CD14-positive monocyte (primary cell): ENCODE data around the gene GRID1. TPM values are rescaled to one million over a fixed set of nuclear protein-coding genes. Genes with fewer than 3 reads are reported as not detected.

Experiments used
- DNase-seq, 3 donors: peaks; one replicate each; pipeline ENCODE4 v3.0.0-alpha.2; 2011 to 2022
- H2AFZ ChIP-seq: 2 replicates; pipeline ENCODE4 v1.6.0; 2012; ENCODE audit warnings: mild to moderate bottlenecking, low read depth, low read length, inconsistent platforms; ENCODE audit not compliant: insufficient read depth, poor library complexity, severe bottlenecking
- H3K27ac ChIP-seq, 2 donors: 1 replicate in 1 of 2; 2 replicates in 1 of 2; pipeline ENCODE4 v1.5.1; 2012 to 2013; ENCODE audit warnings: low read length in 2 of 2, control low read depth in 1 of 2, inconsistent platforms in 1 of 2, low read depth in 1 of 2, mild to moderate bottlenecking in 1 of 2
- H3K27me3 ChIP-seq, 2 donors: one replicate each; pipeline versions ENCODE4 v1.6.0 to v1.6.1; 2011 to 2013; ENCODE audit warnings: low read length in 2 of 2; ENCODE audit not compliant: control insufficient read depth in 2 of 2, insufficient read depth in 2 of 2
- H3K36me3 ChIP-seq, 2 donors: replicated peaks in 1 of 2; 1 replicate in 1 of 2; 2 replicates in 1 of 2; pipeline versions ENCODE4 v1.5.1 to v1.6.1; 2012 to 2013; ENCODE audit warnings: low read length in 2 of 2, control low read depth in 1 of 2, inconsistent platforms in 1 of 2, mild to moderate bottlenecking in 1 of 2; ENCODE audit not compliant: insufficient read depth in 2 of 2, control insufficient read depth in 1 of 2
- H3K4me1 ChIP-seq, 2 donors: 1 replicate in 1 of 2; 2 replicates in 1 of 2; pipeline versions ENCODE4 v1.5.1 to v1.6.1; 2012 to 2013; ENCODE audit warnings: low read length in 2 of 2, control low read depth in 1 of 2, inconsistent platforms in 1 of 2, mild to moderate bottlenecking in 1 of 2, moderate library complexity in 1 of 2; ENCODE audit not compliant: insufficient read depth in 2 of 2, control insufficient read depth in 1 of 2
- H3K4me2 ChIP-seq: replicated peaks from 2 replicates; pipeline ENCODE3; 2012; ENCODE audit warnings: low read length, moderate library complexity, mild to moderate bottlenecking; ENCODE audit not compliant: poor library complexity, severe bottlenecking; ENCODE audit errors: extremely low read depth
- H3K4me3 ChIP-seq, 3 experiments: fragments of 200-600 bp in 1 of 3; sonication (generic) in 1 of 3; replicated peaks in 1 of 3; 1 replicate in 2 of 3; 2 replicates in 1 of 3; pipeline ENCODE4 v1.5.1; 2011 to 2013; ENCODE audit warnings: low read length in 3 of 3, mild to moderate bottlenecking in 3 of 3, control low read depth in 2 of 3, low read depth in 2 of 3, inconsistent platforms in 1 of 3, moderate library complexity in 1 of 3
- H3K79me2 ChIP-seq: 2 replicates; pipeline ENCODE4 v1.6.0; 2012; ENCODE audit warnings: mild to moderate bottlenecking, control low read depth, inconsistent platforms, low read length, moderate library complexity; ENCODE audit not compliant: insufficient read depth
- H3K9ac ChIP-seq: 2 replicates; pipeline ENCODE4 v1.6.0; 2017; ENCODE audit warnings: low read length, mild to moderate bottlenecking; ENCODE audit not compliant: insufficient read depth, poor library complexity, severe bottlenecking
- H3K9me3 ChIP-seq, 2 donors: replicated peaks in 1 of 2; 1 replicate in 1 of 2; 2 replicates in 1 of 2; pipeline versions ENCODE4 v1.5.1 to v1.6.1; 2012 to 2013; ENCODE audit warnings: low read length in 2 of 2, control low read depth in 1 of 2; ENCODE audit not compliant: control insufficient read depth in 1 of 2, insufficient read depth in 1 of 2
- H4K20me1 ChIP-seq: 2 replicates; pipeline ENCODE4 v1.6.0; 2012; ENCODE audit warnings: mild to moderate bottlenecking, low read length, control low read depth, moderate library complexity; ENCODE audit not compliant: insufficient read depth
- H3K27ac Mint-ChIP-seq, 7 donors: one replicate each; pipeline ENCODE4 v1.8.0; 2020; ENCODE audit warnings: mild to moderate bottlenecking in 7 of 7, mixed read lengths in 7 of 7, moderate library complexity in 6 of 7, inconsistent platforms in 2 of 7
- H3K27me3 Mint-ChIP-seq, 3 donors: one replicate each; pipeline ENCODE4 v1.8.0; 2021 to 2022; ENCODE audit warnings: low read depth in 3 of 3, mild to moderate bottlenecking in 3 of 3, mixed read lengths in 3 of 3, moderate library complexity in 3 of 3, inconsistent platforms in 1 of 3
- H3K36me3 Mint-ChIP-seq, 2 donors: one replicate each; pipeline ENCODE4 v1.8.0; 2020; ENCODE audit warnings: mixed read lengths in 2 of 2, inconsistent platforms in 1 of 2, mild to moderate bottlenecking in 1 of 2
- H3K4me1 Mint-ChIP-seq: one replicate; pipeline ENCODE4 v1.8.0; 2020; ENCODE audit warnings: mild to moderate bottlenecking, mixed read lengths
- H3K4me3 Mint-ChIP-seq, 2 donors: one replicate each; pipeline ENCODE4 v1.8.0; 2020; ENCODE audit warnings: mild to moderate bottlenecking in 2 of 2, mixed read lengths in 2 of 2, moderate library complexity in 1 of 2
- H3K9me3 Mint-ChIP-seq, 7 donors: one replicate each; pipeline ENCODE4 v1.8.0; 2020 to 2022; ENCODE audit warnings: mixed read lengths in 7 of 7, mild to moderate bottlenecking in 6 of 7, moderate library complexity in 6 of 7, inconsistent platforms in 2 of 7
- CTCF ChIP-seq: fragments of 200-600 bp; IDR thresholded peaks from one replicate; pipeline ENCODE4 v1.8.0; 2022; ENCODE audit warnings: antibody characterized with exemption, mild to moderate bottlenecking
- WGBS: methylation state at CpG from one replicate; pipeline ENCODE4 v1.1.5; 2013; ENCODE audit warnings: missing lambda C conversion rate; ENCODE audit not compliant: insufficient coverage; 5-methylcytosine and 5-hydroxymethylcytosine counted together
- intact Hi-C, 2 donors: fragments of 100-400 bp; cut with micrococcal nuclease; formaldehyde crosslinking; loops; one replicate each; pipeline versions ENCODE4 v1.15.0 to v1.15.1; 2023
- polyA plus RNA-seq, 3 donors: library from polyadenylated mRNA; depleted of rRNA in 1 of 3; unstranded in 2 of 3; stranded (reverse) in 1 of 3; fragments of 300-500 nt in 2 of 3; fragments of >200 nt in 1 of 3; fragmentation: Illumina TruSeq in 2 of 3; gene quantifications; 1 replicate in 2 of 3; 2 replicates in 1 of 3; pipeline ENCODE4 v1.2.3, GENCODE V29; 2012 to 2021

Gene GRID1
- polyA plus RNA-seq, 3 donors = not detected

GRCh38 chr10:85849315-85849714, 517.3 kb downstream of the GRID1 start:
- Mint-ChIP-seq H3K27ac (no peak overlapping the region), H3K4me1 (no peaks in the 10 kb centered on the region), H3K27me3 (peaks cover 0 to 1% (median 0%) of the 10 kb centered on the region in 3 donors), H3K9me3 (peaks cover 7 to 26% (median 17%) of the 10 kb centered on the region in 7 donors), H3K4me3 (no peak overlapping the region), H3K36me3 (no peaks in the 10 kb centered on the region)
- DNase-seq = no peak
- Histone ChIP-seq H3K4me1 (no peaks in the 10 kb centered on the region), H3K79me2 (no peaks in the 10 kb centered on the region), H3K36me3 (no peaks in the 10 kb centered on the region), H3K4me3 (no peak overlapping the region), H3K4me2 (no peak overlapping the region), H3K27ac (no peak overlapping the region), H2AFZ (no peak overlapping the region), H3K27me3 (no peaks in the 10 kb centered on the region), H4K20me1 (no peaks in the 10 kb centered on the region), H3K9ac (no peak overlapping the region), H3K9me3 (peaks cover 6 to 42% of the 10 kb centered on the region in 2 donors)
- intact Hi-C loops = no loop called here
- no peak for TF ChIP-seq CTCF
- WGBS = 60% methylated on average over 2 of the region's 3 CpGs

- Histone ChIP-seq H3K4me2 (no peak overlapping the region), H3K27ac (no peak overlapping the region), H3K4me3 (no peak overlapping the region), H3K27me3 (no peaks in the 10 kb centered on the region), H3K36me3 (no peaks in the 10 kb centered on the region), H2AFZ (no peak overlapping the region), H3K79me2 (no peaks in the 10 kb centered on the region), H4K20me1 (no peaks in the 10 kb centered on the region), H3K9me3 (peaks cover 6 to 37% of the 10 kb centered on the region in 2 donors), H3K4me1 (no peaks in the 10 kb centered on the region), H3K9ac (no peak overlapping the region)
- Mint-ChIP-seq H3K4me3 (no peak overlapping the region), H3K27me3 (peaks cover 0 to 1% (median 0%) of the 10 kb centered on the region in 3 donors), H3K4me1 (no peaks in the 10 kb centered on the region), H3K9me3 (peaks cover 5 to 25% (median 17%) of the 10 kb centered on the region in 7 donors), H3K36me3 (no peaks in the 10 kb centered on the region), H3K27ac (no peak overlapping the region)
- intact Hi-C loops = no loop called here
- TF ChIP-seq CTCF = no peak
- WGBS = 67% methylated on average over 3 of the region's 4 CpGs
- DNase-seq = no peak
Measured at GRCh38 chr10:85848756-85849155, 517.8 kb downstream of the GRID1 start.
